Femur (tissue), 1 donor: Measurements from ENCODE around the gene POGLUT3.

Experiments used
- DNase-seq: peaks from one replicate; pipeline ENCODE4 v3.0.0-alpha.2; 2017

The POGLUT3 gene

GRCh38 chr11:108498046-108498815, at the start of gene POGLUT3:
POGLUT3 (minus strand) TSS chr11:108498384; CDS start chr11:108498366, 18 bp downstream.
- DNase-seq = peak; percentile 83

DNA sequence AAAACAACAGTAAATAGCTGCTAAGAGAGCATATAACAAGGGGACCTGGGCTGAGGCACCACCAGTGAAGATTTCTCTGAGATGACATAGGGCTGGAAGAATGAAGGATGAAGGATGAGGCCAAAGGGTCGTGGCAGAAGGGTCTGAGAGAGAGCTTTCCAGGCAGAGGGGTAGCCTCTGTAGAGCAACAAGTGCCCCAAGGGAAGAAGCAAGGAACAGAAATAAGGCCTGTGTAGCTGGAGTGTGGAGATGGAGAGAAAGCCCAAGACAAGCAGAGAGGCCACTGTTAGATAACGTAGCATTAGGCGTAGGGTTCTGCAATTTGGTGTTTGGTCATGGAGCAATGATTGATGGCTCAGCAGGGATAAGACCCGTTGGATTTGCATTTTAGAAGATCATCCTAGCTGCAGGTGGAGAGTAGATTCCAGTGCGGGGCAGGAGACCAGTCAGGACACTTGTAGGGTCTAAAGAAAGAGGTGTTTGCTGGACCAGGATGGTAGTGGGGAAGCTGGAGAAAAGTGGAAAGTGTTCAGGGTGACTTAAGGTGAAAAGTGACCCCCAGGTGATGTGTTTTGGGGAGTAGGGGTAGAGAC, 47.8 kb upstream of the POGLUT3 start:
- no peak for DNase-seq

DNA sequence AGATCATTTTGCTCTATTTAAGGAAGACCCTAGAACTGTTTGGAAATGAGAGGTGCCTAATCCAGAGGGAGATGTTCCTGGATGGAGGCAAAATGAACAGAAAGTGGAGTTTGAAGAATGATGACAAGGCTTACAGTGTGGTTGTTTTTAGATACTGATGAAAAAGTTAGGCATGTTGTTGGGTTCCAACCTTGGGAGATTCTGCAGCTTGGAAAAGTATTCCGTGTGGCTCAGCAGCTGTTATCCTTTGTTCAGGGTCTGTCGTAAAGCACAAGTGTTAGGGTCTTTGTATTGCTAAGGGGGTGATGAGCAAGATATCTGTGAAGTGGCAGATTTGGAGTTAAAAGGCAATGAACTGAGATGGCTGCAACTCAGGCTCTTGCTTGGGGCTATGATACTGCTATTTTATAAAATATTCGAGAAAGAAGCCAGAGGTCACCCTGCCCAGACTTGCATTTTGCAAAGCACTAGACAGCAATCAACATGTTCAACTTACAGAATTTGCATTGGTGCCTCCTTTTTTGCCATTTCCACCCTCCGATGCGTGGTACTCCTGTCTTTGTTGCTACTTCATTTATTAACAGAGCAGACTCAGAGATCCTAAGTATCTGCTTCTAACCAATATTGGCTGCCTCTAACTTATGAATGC, 45.3 kb upstream of the POGLUT3 start:
- DNase-seq = no peak

- DNase-seq = no peak
Observed at GRCh38 chr11:108541531-108541930, 43.3 kb upstream of the POGLUT3 start.

- no peak for DNase-seq
Observed at GRCh38 chr11:108538502-108538901, 40.3 kb upstream of the POGLUT3 start.

DNA sequence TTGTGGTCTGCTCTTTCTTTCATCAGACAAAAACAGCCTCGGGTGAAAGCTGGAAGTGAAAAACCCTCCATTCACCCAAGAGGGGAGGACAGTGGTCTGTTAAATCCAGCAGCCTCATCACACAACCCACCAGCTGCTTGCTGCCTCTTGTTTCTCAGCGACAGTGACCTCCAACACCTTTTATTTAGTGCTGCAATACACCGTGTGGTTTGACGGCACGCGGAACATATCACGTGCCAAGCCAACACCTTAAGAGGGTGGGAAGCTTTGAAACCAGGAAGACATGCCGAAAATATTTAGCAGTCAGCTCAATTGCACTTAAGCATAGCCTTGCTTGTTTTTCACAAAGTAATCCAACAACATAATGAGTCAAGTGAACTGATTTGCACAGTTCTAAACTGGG, 39.8 kb upstream of the POGLUT3 start:
- no peak for DNase-seq

DNA sequence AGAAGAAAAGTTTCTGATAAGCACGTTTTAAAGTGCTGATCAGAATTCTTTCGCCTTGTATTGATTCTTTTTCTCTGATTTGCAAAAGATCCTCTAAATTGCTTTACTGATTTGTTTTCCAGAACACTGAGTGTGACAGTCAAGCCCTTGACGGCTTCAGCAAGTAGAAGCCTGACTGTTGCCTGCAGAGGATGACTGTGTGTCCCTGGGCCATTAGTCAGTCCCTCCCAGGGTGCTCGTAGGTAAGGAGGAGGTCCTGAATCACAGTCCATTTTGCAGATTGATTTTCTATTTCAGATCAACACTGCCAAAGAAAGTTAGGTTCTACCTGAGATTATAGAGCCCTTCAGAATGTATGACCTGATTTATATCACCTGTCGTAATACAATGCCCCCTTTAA, 38.6 kb upstream of the POGLUT3 start:
- DNase-seq = no peak

DNA sequence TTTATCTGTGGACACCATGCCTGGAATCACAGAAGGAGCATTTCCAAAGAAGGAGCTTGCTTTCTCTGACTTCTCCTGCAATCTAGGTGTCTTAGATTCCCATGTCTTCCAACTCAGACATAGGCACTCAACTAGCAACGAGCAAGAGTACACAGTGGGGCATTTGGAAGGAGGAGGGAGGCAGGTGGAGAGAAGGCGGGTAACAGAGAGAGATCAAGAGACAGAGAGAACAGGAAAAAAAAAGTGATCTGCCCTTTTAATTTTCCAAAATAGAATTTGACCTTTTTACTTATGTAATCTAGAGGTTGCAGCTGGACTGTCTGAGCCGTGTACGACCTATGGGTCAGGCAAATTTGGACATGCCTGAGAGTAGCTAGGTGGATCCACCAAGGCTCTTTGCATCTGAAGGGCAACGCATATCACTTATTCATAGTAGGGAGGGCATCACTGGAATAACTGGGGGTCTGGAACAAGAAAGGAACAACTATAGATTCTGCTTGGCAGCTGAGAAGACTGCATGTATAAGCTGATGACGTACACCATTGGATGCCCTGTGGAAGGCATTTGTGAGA, 37.3 kb upstream of the POGLUT3 start:
- no peak for DNase-seq

DNA sequence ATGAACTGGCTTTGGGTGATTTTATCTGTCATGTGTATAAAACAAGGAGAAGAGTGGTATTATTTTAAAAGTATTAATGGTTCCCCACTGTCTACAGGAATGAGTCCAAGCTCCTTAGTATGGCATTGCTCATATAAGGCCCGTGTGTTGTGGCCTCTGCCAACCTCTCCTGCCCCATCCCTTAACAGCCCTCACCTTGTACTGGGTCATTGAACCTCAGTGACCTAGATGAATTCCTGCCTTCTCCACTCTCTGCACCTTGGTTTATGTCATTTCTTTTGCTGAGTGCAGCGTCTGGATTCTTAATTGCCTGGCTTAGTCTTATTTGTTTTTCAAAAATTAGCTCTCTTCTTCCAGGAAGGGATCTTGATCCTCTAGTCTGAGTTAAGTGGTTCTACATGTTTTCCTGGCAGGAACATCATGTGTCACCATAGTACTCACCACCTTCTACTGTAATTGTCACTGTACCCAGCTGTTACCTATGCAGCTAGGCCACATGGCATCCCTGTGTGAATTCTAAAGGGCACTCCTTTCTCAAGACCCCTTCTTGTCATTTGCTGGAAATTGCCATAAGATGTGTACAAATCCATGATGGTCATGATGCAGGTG, 36.2 kb upstream of the POGLUT3 start:
- no peak for DNase-seq

DNA sequence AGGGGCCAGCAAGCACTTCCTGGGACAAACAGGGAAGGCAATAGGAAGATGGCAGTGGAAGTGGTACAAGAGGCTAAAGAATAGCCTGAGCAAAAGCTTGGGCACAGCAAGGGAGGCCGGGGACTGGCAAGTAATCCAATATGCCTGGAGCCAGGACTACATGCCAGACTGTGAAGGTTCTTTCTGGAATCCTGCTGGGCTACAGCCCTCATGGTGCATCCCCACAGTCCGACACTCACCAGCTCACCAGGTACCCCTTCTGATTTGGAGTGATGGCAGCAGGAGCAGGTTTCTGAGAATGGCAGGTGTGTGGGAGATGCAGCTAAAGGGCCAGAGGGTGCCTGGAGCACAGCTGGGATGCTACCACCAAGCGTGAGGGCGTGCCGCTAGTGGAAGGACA, 32.2 kb upstream of the POGLUT3 start:
- DNase-seq = no peak

GRCh38 chr11:108527382-108527781, 29.2 kb upstream of the POGLUT3 start:
- no peak for DNase-seq

DNA sequence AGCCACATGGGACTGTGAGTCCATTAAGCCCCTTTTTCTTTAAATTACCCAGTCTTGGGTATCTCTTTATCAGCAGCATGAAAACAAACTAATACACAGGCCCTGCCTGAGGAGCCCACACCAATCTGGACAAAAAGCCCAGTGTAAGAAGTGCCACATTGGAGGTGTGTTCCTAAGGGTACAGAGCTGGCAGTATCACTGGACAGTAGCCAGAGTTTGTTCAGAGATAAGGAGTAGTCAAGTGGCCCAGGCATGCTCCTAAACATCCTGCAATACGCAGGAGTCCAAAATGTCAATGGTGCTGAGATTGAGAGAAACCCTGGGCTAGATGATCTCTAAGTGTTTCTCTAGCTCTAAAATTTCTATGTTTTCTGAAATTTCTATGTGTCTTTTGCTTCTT, 27.0 kb upstream of the POGLUT3 start:
- no peak for DNase-seq

- DNase-seq = no peak
Observed at GRCh38 chr11:108524422-108524821, 26.2 kb upstream of the POGLUT3 start.

- no peak for DNase-seq
Observed at GRCh38 chr11:108522318-108522717, 24.1 kb upstream of the POGLUT3 start.

DNA sequence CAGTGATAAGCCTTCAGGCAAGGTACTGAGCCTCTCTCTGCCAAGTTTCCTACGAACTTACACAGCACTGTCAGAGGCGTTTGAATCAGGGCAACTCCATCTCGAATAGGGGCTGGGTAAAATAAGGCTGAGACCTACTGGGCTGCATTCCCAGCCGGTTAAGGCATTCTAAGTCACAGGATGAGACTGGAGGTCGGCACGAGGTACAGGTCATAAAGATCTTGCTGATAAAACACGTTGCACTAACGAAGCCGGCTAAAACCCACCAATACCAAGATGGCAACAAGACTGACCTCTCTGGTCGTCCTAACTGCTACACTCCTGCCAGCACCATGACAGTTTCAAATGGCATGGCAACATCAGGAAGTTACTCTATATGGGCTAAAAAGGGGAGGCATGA, 20.4 kb upstream of the POGLUT3 start:
- DNase-seq = no peak

DNA sequence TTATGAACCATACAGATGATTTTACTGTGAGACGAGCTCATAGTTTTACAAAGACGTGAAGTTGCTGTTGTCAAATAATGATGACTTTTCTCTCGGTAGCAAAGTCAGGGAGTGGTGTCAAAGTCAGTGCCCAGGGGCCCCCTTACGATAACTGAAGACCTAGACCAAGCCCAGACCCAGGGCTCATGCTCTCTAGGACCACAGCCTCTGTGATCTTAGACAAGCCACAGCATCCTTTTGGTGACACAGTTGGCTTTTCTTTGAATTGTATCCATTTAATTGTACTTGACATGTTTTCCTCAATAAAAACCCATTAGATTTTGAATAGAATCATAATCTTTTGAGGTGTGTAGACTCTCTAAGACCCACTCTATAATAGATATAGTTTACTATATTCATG, 17.9 kb upstream of the POGLUT3 start:
- no peak for DNase-seq

GRCh38 chr11:108512708-108513107, 14.5 kb upstream of the POGLUT3 start:
- no peak for DNase-seq

DNA sequence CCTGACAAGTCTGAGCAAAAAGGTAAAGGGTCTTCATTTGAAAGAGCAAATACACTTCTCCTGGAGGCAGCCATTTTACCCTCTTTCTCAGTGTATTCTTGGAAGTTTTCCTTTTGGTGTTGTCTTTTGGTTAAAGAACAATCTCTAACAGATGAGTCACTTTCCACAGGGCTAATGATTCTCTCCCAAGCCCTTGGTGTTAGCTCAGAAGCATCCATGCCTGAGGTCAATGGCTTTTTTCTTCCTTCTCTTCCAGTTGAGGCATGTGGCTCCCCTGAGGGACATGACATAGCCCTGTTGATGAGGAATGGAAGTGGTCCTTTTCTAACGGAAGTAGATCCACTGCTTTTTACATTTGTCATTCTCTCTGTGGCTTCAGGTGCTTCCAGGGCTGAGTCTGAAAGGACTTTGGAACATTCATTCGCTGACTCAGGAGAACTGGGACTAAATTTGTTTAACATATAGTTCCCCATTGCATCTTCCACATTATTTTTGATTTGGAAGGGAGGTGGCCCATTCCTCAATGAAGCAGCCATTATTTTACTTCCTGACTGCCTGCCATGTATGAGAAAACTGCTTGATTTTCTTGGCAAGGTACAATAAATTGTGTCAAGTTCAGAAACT, 13.8 kb upstream of the POGLUT3 start:
- DNase-seq = no peak

DNA sequence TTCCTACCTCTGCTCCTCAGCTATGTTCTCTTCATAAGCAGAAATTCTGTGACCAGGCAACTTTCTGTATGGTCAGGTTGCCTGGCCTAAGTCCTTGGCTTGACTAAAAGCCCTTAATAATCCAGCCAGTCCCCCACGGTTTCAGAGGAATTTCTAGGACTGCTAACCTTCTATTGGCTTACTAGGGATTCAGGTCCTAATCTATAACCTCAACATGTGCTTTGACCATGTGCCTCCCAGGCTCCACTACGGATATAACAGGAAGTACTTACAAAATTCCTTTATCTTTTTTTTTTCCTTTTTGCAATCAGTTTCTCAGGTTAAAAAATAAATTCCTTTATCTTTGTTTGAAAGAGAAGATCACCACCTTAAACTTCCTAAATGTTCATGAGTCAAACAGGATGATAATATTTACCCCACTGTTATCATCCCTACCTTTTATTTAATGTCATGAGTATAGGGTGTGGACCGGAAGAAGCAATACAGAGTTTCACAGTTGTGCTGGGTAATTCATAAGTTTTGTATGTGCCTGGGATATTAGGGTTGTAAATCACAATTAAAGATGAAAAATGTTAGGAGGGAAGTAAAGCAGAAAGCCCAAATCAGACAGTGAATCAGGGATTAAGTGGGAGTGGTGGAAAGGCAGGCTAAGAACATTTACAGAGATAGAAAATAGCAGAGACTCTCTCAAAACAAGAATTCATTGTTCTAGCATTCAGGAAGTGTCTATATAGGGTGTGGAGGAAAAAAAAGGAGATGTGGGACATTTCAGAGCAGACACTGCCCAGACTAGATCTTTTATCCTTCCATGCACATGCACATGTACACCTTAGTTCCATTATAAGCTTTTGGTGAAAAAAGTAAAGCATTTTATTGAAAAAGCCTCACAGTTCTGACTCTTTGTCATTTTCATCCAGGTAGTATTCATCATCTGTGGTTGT, 10.7 kb upstream of the POGLUT3 start:
- DNase-seq = no peak

DNA sequence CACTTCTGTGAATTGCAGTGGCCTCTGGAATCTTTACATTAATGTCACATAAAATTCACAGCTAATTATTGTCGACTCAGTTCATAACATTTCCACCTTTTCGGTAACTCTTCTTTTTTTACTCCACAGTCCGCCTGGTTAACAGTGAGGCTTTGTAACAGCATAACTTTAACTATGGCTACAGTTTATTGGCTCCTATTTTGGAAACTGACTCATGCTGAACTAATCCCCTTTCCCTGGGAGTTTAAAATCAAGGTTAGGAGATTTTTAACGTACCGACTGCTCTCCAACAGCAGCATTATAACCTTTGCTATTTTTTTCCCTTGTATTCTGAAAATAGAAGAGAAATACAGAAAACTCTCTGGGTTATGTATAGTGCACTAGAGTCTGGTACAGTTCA, 3.2 kb upstream of the POGLUT3 start:
- no peak for DNase-seq

GRCh38 chr11:108500721-108501120, 2.5 kb upstream of the POGLUT3 start:
- DNase-seq = no peak

DNA sequence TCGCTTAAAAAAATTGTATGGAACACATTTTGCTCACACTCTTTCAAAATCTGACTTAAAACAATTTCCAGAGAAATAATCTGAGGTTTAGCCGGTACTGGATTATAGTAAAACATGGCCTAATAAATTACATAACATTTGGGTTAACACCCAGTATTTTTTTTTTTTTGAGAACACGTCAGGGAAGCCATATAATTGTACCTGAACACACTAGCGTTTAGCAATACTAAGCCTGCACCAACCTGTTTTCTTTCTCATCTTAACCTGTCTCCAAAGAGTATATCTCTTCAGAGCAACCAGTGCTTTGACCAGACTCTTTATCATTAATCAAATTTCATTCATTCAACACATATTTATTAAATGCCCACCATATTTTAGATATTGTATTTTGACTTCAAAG, 2.0 kb upstream of the POGLUT3 start:
- DNase-seq = no peak
